ENCODE results near the gene IRF3. TPM values are rescaled to one million over a fixed set of nuclear protein-coding genes. Genes with fewer than 3 reads are reported as not detected.

The IRF3 gene
- total and polyA plus RNA-seq, 10 of the 15 experiments (the other 5 are each of a cell fraction or from before 2014, with no cell fraction given) = 5.5 to 110 (median 63.4) TPM

GRCh38 chr19:49681830-49682229 is 16.2 kb upstream of the IRF3 start:
- Histone ChIP-seq H3K27ac (ENCODE audit: control insufficient read depth, insufficient read depth) (no peak overlapping the region), H3K9ac (ENCODE audit: control insufficient read depth, insufficient read depth, low read length) (no peak overlapping the region), H3K4me2 (ENCODE audit: control insufficient read depth, insufficient read depth) (no peak overlapping the region), H3K79me2 (ENCODE audit: control insufficient read depth, insufficient read depth, low read length) (peaks cover 48% of the 10 kb centered on the region), H2AFZ (ENCODE audit: control insufficient read depth, low read depth, low read length) (no peak overlapping the region), H3K4me3 (no peak overlapping the region), H3K9me3 (replicated peaks; ENCODE audit: control insufficient read depth, insufficient read depth, low read length) (no peaks in the 10 kb centered on the region), H3K36me3 (ENCODE audit: control insufficient read depth in 2 of 2, insufficient read depth in 2 of 2, low read length in 1 of 2) (peaks cover 24 to 33% of the 10 kb centered on the region in 2 experiments), H3K4me1 (ENCODE audit: control insufficient read depth, insufficient read depth, low read length) (peaks cover 12% of the 10 kb centered on the region), H3K27me3 (replicated peaks in 1 of 2; ENCODE audit: control insufficient read depth in 2 of 2, insufficient read depth in 2 of 2, low read length in 1 of 2) (no peaks in the 10 kb centered on the region), H4K20me1 (ENCODE audit: control insufficient read depth, insufficient read depth) (peaks cover 16% of the 10 kb centered on the region)
- POLR2A ChIA-PET = no interaction called here
- ATAC-seq = no peak
- CTCF ChIA-PET = interaction anchor here (1.0 to 3.8 kb wide), 6 partner anchors 9 to 171 kb away, joined by 3 to 22 read pairs (median 7); partner anchors contain the start of gene RRAS
- FAIRE-seq = no peak
- BruUV-seq (replicated peaks) = no TSS peak
- DNase-seq (ENCODE audit: low read depth, low spot score) = no peak
- intact Hi-C loops (cut with micrococcal nuclease; ENCODE audit: unreplicated experiment) (no loop called here), in situ Hi-C loops (cut with MboI) (no loop called here)
- WGBS (ENCODE audit: insufficient coverage, insufficient replicate concordance, low lambda C conversion rate, missing lambda C conversion rate) = 92% methylated on average over 19 of the region's 19 CpGs
- RAD21 ChIA-PET (ENCODE audit: unreplicated experiment) = interaction anchor here (1.3 kb wide), 1 partner anchor 33 kb away, joined by 3 read pairs; no protein-coding TSS in a partner anchor
- SMC1A ChIA-PET (ENCODE audit: uncharacterized antibody, unreplicated experiment) = interaction anchor here (1.6 kb wide), 1 partner anchor 9 kb away, joined by 6 read pairs; no protein-coding TSS in a partner anchor
- no peak for TF ChIP-seq ZNF274 (IDR thresholded peaks at IDR 0.05; ENCODE audit: insufficient read depth, insufficient read length)
- TF ChIP-seq ZSCAN29 (IDR thresholded peaks at IDR 0.05) = no peak
- TF ChIP-seq CBX5 (IDR thresholded peaks at IDR 0.05; ENCODE audit: low read depth) = no peak
- TF ChIP-seq CEBPZ (IDR thresholded peaks at IDR 0.05; ENCODE audit: low read depth, low read length) = no peak
- no peak for TF ChIP-seq SUZ12 (IDR thresholded peaks at IDR 0.05; ENCODE audit: unreplicated experiment)
- no peak for TF ChIP-seq PRDM15 (CRISPR knock-in tag; IDR thresholded peaks at IDR 0.05)
- no peak for TF ChIP-seq IRF3 (IDR thresholded peaks at IDR 0.05)
- no peak for TF ChIP-seq IKZF1 (conservative IDR thresholded peaks at IDR 0.05)
- TF ChIP-seq HDAC2 (IDR thresholded peaks at IDR 0.05) = no peak
- TF ChIP-seq SKIL (IDR thresholded peaks at IDR 0.05; ENCODE audit: low read depth, poor library complexity, severe bottlenecking) = no peak
- TF ChIP-seq JUNB (IDR thresholded peaks at IDR 0.05) = no peak
- TF ChIP-seq RBBP5 (conservative IDR thresholded peaks at IDR 0.05) = no peak
- no peak for TF ChIP-seq NFXL1 (IDR thresholded peaks at IDR 0.05; ENCODE audit: borderline replicate concordance)
- no peak for TF ChIP-seq GATAD2B (conservative IDR thresholded peaks at IDR 0.05; ENCODE audit: low read depth)
- TF ChIP-seq CHD4 (IDR thresholded peaks at IDR 0.05) = no peak
- TF ChIP-seq PML (IDR thresholded peaks at IDR 0.05; ENCODE audit: low read length) = no peak
- no peak for TF ChIP-seq HDGF (IDR thresholded peaks at IDR 0.05)
